HPDE6-E6E7 (cell line): ENCODE results near the gene CNOT9.
"Not testable (repeated sequence)": the region's sequence is repeated elsewhere in the genome, so short reads cannot be mapped to it uniquely, and the experiment has no call there.

Experiments
- DNase-seq: peaks from one replicate; pipeline ENCODE4 v3.0.0; 2011; ENCODE audit warnings: missing footprints; ENCODE audit errors: extremely low spot score

The CNOT9 gene

GRCh38 chr2:218568190-218569037, at the start of gene CNOT9, which contains the start of gene USP37:
Gene CNOT9, plus strand, starts transcription at chr2:218568839. Its CDS starts 116 bp downstream, at chr2:218568955.
Gene USP37, minus strand, starts transcription at chr2:218568351. Its CDS starts 9,698 bp downstream, at chr2:218558653.
- DNase-seq: peak; percentile 93

GRCh38 chr2:218518876-218519275, 49.8 kb upstream of the CNOT9 start:
- no peak for DNase-seq

- DNase-seq: no peak
These were observed 45.0 kb upstream of the CNOT9 start for GRCh38 chr2:218523651-218524050.

GRCh38 chr2:218528409-218528808, 40.2 kb upstream of the CNOT9 start:
- not testable (repeated sequence) for DNase-seq

GRCh38 chr2:218529990-218530389, 38.6 kb upstream of the CNOT9 start:
- DNase-seq: no peak

- DNase-seq: no peak
These were observed 31.7 kb upstream of the CNOT9 start for GRCh38 chr2:218536804-218537494.

- DNase-seq: no peak
These were observed 28.6 kb upstream of the CNOT9 start for GRCh38 chr2:218540015-218540414.

GRCh38 chr2:218546012-218546411, 22.6 kb upstream of the CNOT9 start:
- no peak for DNase-seq

- DNase-seq: no peak
These were observed 21.1 kb upstream of the CNOT9 start for GRCh38 chr2:218547511-218547910.

GRCh38 chr2:218547978-218548377, 20.7 kb upstream of the CNOT9 start:
- DNase-seq: no peak

- DNase-seq: not testable (repeated sequence)
These were observed 14.4 kb upstream of the CNOT9 start for GRCh38 chr2:218554225-218554624.

GRCh38 chr2:218555527-218555926, 13.1 kb upstream of the CNOT9 start:
- no peak for DNase-seq

- DNase-seq: no peak
These were observed 10.7 kb upstream of the CNOT9 start for GRCh38 chr2:218557941-218558340.

GRCh38 chr2:218558986-218559385, 9.7 kb upstream of the CNOT9 start:
- DNase-seq: no peak

- no peak for DNase-seq
These were observed 4.6 kb upstream of the CNOT9 start for GRCh38 chr2:218564056-218564455.

- no peak for DNase-seq
These were observed 2.3 kb upstream of the CNOT9 start for GRCh38 chr2:218566296-218566695.

GRCh38 chr2:218567797-218568189, 846 bp upstream of the CNOT9 start:
- DNase-seq: peak; percentile 66

- peak; percentile 29 for DNase-seq
These were observed 396 bp downstream of the CNOT9 start for GRCh38 chr2:218569038-218569431.

- no peak for DNase-seq
These were observed 1.2 kb downstream of the CNOT9 start for GRCh38 chr2:218569661-218570500.

GRCh38 chr2:218570850-218571249, 2.2 kb downstream of the CNOT9 start:
- no peak for DNase-seq

- no peak for DNase-seq
These were observed 8.2 kb downstream of the CNOT9 start for GRCh38 chr2:218576854-218577253.
